ENCODE results near the gene CBLB.
A peak's percentile ranks its signal among the peaks of the same experiment; 100 is the strongest.

The CBLB gene

GRCh38 chr3:105853801-105854432, 14.9 kb downstream of the CBLB start:
- peak overlapping the region; percentile 55 for H3K4me2 ChIP-seq (ENCODE audit: low read length)
- peak overlapping the region; percentile 81 for H3K27ac ChIP-seq (ENCODE audit: low read length)
- peak overlapping the region; percentile 30 for H3K4me3 ChIP-seq (ENCODE audit: low read length)
- H3K36me3 ChIP-seq (replicated peaks; ENCODE audit: low read depth, low read length), result peaks cover 28% of the 10 kb centered on the region
- no peak overlapping the region for H3K9ac ChIP-seq (ENCODE audit: low read length)
- no peaks in the 10 kb centered on the region for H3K27me3 ChIP-seq (ENCODE audit: low read depth, low read length)
- peak overlapping the region; percentile 38; the same call in 1 of the 2 replicates for H2AFZ ChIP-seq (ENCODE audit: low read depth, low read length)
- H3K79me2 ChIP-seq (ENCODE audit: low read length), result no peaks in the 10 kb centered on the region
- H3K9me3 ChIP-seq (ENCODE audit: insufficient read depth, low read length), result no peaks in the 10 kb centered on the region
- no peak for TF ChIP-seq CTCF (IDR thresholded peaks at IDR 0.05; ENCODE audit: low read depth, low read length)
- TF ChIP-seq EZH2phosphoT487 (IDR thresholded peaks at IDR 0.05; ENCODE audit: low read depth), result 0 out of 2 replicates have a peak, but pooled peaks have one; percentile 36
- no peaks in the 10 kb centered on the region for H4K20me1 ChIP-seq (ENCODE audit: insufficient read depth, low read length)
- H3K4me1 ChIP-seq (ENCODE audit: low read length), result peaks cover 36% of the 10 kb centered on the region

- Histone ChIP-seq H3K9me3 (ENCODE audit: insufficient read depth, low read length) (no peaks in the 10 kb centered on the region), H3K4me3 (ENCODE audit: low read length) (no peak overlapping the region), H3K79me2 (ENCODE audit: low read length) (no peaks in the 10 kb centered on the region), H3K27ac (ENCODE audit: low read length) (peak overlapping the region; percentile 49), H2AFZ (ENCODE audit: low read depth, low read length) (no peak overlapping the region), H3K27me3 (ENCODE audit: low read depth, low read length) (no peaks in the 10 kb centered on the region), H4K20me1 (ENCODE audit: insufficient read depth, low read length) (no peaks in the 10 kb centered on the region), H3K9ac (ENCODE audit: low read length) (no peak overlapping the region), H3K4me2 (ENCODE audit: low read length) (peak overlapping the region; percentile 48), H3K4me1 (ENCODE audit: low read length) (peaks cover 36% of the 10 kb centered on the region), H3K36me3 (replicated peaks; ENCODE audit: low read depth, low read length) (peaks cover 28% of the 10 kb centered on the region)
- TF ChIP-seq CTCF (IDR thresholded peaks at IDR 0.05; ENCODE audit: low read depth, low read length) (no peak), EZH2phosphoT487 (IDR thresholded peaks at IDR 0.05; ENCODE audit: low read depth) (no peak)
Measured at GRCh38 chr3:105851582-105851981, 17.2 kb downstream of the CBLB start.

- 0 out of 2 replicates have a peak overlapping the region, but pooled peaks have one; percentile 10 for H3K4me3 ChIP-seq (ENCODE audit: low read length)
- peaks cover 36% of the 10 kb centered on the region for H3K4me1 ChIP-seq (ENCODE audit: low read length)
- no peak overlapping the region for H2AFZ ChIP-seq (ENCODE audit: low read depth, low read length)
- no peak for TF ChIP-seq EZH2phosphoT487 (IDR thresholded peaks at IDR 0.05; ENCODE audit: low read depth)
- TF ChIP-seq CTCF (IDR thresholded peaks at IDR 0.05; ENCODE audit: low read depth, low read length), result no peak
- H3K79me2 ChIP-seq (ENCODE audit: low read length), result no peaks in the 10 kb centered on the region
- peaks cover 28% of the 10 kb centered on the region for H3K36me3 ChIP-seq (replicated peaks; ENCODE audit: low read depth, low read length)
- H4K20me1 ChIP-seq (ENCODE audit: insufficient read depth, low read length), result no peaks in the 10 kb centered on the region
- no peaks in the 10 kb centered on the region for H3K27me3 ChIP-seq (ENCODE audit: low read depth, low read length)
- H3K4me2 ChIP-seq (ENCODE audit: low read length), result peak overlapping the region; percentile 48
- H3K27ac ChIP-seq (ENCODE audit: low read length), result peak overlapping the region; percentile 49
- no peak overlapping the region for H3K9ac ChIP-seq (ENCODE audit: low read length)
- H3K9me3 ChIP-seq (ENCODE audit: insufficient read depth, low read length), result no peaks in the 10 kb centered on the region
Measured at GRCh38 chr3:105851176-105851575, 17.6 kb downstream of the CBLB start.

- Histone ChIP-seq H3K4me3 (ENCODE audit: low read length) (0 out of 2 replicates have a peak overlapping the region, but pooled peaks have one; percentile 10), H3K9ac (ENCODE audit: low read length) (no peak overlapping the region), H2AFZ (ENCODE audit: low read depth, low read length) (no peak overlapping the region), H3K9me3 (ENCODE audit: insufficient read depth, low read length) (no peaks in the 10 kb centered on the region), H3K4me2 (ENCODE audit: low read length) (peak overlapping the region; percentile 48), H3K27me3 (ENCODE audit: low read depth, low read length) (no peaks in the 10 kb centered on the region), H3K4me1 (ENCODE audit: low read length) (peaks cover 36% of the 10 kb centered on the region), H3K79me2 (ENCODE audit: low read length) (no peaks in the 10 kb centered on the region), H3K27ac (ENCODE audit: low read length) (peak overlapping the region; percentile 49; the same call in 1 of the 2 replicates), H4K20me1 (ENCODE audit: insufficient read depth, low read length) (no peaks in the 10 kb centered on the region), H3K36me3 (replicated peaks; ENCODE audit: low read depth, low read length) (peaks cover 28% of the 10 kb centered on the region)
- TF ChIP-seq CTCF (IDR thresholded peaks at IDR 0.05; ENCODE audit: low read depth, low read length) (no peak), EZH2phosphoT487 (IDR thresholded peaks at IDR 0.05; ENCODE audit: low read depth) (no peak)
Measured at GRCh38 chr3:105850593-105850992, 18.2 kb downstream of the CBLB start.

Measured in OCI-LY3 (cell line).